Testis (tissue), 2 donors: Measurements from ENCODE around the gene PDCD11.

ENCODE experiments used
- CTCF ChIP-seq, 3 experiments: fragments of 450-650 bp in 2 of 3; fragments of 200-600 bp in 1 of 3; sonication (generic) in 1 of 3; IDR thresholded peaks; one replicate each; pipeline ENCODE4 v1.5.1; 2016 to 2019; ENCODE audit warnings: antibody characterized with exemption in 3 of 3, mild to moderate bottlenecking in 2 of 3, moderate library complexity in 1 of 3
- POLR2A ChIP-seq: fragments of 450-650 bp; IDR thresholded peaks from one replicate; pipeline ENCODE4 v1.6.1; 2017; ENCODE audit warnings: antibody characterized with exemption, mild to moderate bottlenecking, moderate library complexity

- TF ChIP-seq CTCF (IDR thresholded peaks at IDR 0.05) (no peak), POLR2A (no peak)
Measured at GRCh38 chr10:103454026-103454425, 57.6 kb downstream of the PDCD11 start.
